Tongue (tissue), 2 donors: ENCODE results near the gene LRIG1. TPM values are rescaled to one million over a fixed set of nuclear protein-coding genes. Genes with fewer than 3 reads are reported as not detected.

Experiments used
- DNase-seq: peaks from one replicate; pipeline ENCODE4 v3.0.0-alpha.2; 2015
- total RNA-seq: library from RNA; depleted of rRNA; stranded (reverse); fragments of >200 nt; gene quantifications from one replicate; pipeline ENCODE4 v1.2.3, GENCODE V29; 2014

The LRIG1 gene
- total RNA-seq, 1 donor from 2014 or later = 195 TPM

GRCh38 chr3:66467996-66468735 lies 32.7 kb downstream of the LRIG1 start:
- no peak for DNase-seq

DNA sequence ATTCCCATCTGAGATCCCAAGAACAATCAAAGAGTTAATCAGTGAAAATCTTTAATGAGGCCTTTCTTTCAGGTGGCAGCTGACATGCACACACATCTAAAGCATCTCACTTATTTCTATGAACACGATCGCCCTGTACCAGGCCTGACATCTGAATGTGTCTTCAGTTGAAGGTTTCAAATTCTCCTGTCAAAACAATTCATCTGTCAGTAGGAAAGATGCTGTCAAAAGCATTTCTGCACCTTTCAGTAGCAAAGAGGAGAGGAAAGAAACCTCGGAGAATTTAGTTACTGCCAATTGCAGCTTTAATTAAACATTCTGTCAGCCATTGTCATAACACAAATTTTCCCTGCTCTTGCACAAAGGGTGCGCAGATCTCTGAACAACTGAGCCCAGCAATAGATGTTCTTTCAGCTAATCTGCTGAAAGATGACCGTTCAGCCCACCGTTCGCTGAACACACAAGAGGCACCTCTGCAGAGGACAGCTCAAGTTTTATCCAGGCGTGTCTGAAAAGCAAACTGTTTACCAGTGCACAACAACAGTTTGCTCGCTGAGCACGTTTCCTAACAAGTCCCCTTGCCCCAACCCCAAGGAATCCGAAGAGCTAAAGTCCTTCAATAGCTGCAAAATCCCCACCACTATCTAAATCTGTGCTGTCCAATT lies 34.1 kb downstream of the LRIG1 start:
- no peak for DNase-seq

DNA sequence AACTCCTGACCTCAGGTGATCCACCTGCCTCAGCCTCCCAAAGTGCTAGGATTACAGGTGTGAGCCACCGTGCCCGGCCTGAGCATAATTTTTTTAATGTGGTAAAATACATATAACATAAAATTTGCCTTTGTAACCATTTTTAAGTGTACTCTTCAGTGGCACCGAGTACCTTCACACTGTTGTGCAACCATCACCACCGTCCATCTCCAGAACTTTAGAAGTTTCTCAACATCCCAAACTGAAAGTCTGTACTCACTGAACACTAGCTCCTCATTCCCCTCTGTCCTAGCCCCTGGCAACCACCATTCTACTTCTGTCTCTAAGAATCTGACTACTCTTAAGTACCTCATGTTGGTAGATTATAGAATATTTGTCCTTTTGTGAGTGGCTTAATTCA lies 35.2 kb downstream of the LRIG1 start:
- DNase-seq = no peak

DNA sequence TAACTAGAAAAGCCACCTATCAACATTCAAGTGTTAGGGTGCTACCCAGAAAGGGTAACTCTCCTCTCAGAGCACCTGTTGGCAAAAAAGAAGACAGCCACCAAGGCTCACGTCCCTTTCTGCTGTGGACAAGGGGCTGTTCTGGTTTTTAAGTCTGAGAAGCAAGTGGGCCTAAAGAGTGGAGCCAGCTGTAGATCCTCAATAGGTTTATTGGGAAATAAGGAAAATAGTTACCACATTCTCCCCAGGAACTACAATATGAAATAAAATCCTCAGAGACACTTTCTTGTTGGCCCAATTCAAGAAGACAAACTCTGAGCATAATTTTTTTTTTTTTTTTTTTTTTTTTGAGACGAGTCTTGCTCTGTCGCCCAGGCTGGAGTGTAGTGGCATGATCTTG lies 35.8 kb downstream of the LRIG1 start:
- DNase-seq = no peak

GRCh38 chr3:66464512-66464894 lies 36.3 kb downstream of the LRIG1 start:
- DNase-seq = no peak

- no peak for DNase-seq
These were observed 36.9 kb downstream of the LRIG1 start for GRCh38 chr3:66463730-66464511.

- no peak for DNase-seq
These were observed 37.7 kb downstream of the LRIG1 start for GRCh38 chr3:66463054-66463631.

DNA sequence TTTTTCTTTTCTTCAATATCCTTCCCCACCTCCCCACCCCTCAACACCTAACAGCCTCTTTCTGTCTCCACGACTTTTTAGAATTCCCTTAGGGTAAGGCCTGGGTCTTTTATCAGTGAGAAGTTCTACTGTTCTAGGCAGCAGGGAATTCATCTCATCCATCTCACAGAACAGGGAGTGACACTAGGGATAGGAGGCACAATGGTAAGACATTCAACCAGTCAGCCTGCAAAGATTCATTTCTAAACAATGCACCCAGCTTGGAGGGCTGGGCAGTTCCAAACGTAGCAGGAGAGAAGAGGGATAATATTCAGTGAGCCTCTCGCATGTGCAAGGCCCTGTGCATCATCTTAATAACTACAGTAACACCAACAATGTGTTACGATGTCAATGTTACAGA lies 43.6 kb downstream of the LRIG1 start:
- DNase-seq = no peak

DNA sequence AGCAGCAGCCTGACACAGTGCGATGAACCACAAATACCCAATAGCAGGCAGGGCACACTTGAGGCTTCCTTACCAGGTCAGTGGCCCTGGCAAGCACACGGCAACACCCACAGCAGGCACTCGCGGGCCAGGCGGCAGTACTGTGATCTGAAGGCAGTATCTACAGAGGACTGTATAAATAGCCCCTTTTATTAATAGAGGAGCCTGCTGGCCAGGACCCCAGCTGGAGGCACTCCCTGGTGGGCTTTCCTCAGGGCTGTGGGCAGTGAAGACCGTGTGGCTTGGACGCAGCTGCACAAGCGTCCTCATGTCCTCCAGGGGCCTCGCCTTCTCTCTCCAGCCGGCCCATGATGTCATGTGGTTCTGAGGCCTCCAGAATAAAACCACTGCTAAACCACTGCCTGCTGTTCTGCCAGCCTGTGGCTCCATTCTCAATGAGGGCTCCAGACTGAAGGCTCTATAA lies 44.1 kb downstream of the LRIG1 start:
- DNase-seq = peak; percentile 83

GRCh38 chr3:66454464-66454859 lies 46.4 kb downstream of the LRIG1 start:
- DNase-seq = no peak

DNA sequence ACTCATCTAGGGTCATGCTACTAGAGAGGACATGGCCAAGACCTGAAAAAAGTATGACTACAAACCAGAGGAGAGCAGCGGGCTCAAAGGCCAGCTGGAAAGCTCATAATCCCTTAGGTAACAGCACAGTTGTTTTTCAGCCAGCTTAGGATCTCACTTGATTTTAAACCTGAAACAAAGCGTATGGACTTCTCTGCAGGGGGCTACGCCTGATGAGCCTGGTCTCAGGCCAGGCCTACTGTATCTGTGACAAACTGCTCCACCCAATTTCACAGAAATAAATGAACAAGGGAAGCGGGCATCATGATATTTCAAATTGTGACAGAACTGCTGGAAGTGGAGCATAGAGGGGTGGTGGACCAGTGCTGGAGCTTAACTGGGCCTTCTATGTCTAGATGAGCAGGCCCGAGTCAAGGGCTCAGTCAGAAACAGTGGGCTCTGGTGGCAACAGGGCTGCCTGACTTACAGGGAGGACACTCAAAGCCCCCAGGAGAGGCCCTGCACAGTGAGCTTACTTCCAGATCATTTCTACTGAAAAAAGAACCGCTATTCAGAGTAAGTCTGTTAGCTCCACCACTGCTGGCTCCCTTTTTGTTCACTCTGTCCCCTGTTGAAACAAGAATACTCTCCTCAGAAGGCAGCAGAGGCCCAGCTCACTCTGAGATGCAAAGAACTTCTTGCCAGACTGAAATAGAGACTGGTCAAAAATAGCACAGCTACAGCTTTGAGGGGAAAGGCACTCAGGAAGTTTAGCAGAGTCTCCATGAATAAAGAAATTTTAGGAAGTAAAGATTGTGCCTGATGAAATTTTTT lies 47.0 kb downstream of the LRIG1 start:
- peak; percentile 66 for DNase-seq

GRCh38 chr3:66452303-66453011 lies 48.4 kb downstream of the LRIG1 start:
- DNase-seq = peak; percentile 93

GRCh38 chr3:66451766-66452165 lies 49.1 kb downstream of the LRIG1 start:
- DNase-seq = no peak

- DNase-seq = peak; percentile 93
These were observed 50.3 kb downstream of the LRIG1 start for GRCh38 chr3:66450390-66451022.

GRCh38 chr3:66449411-66449974 lies 51.3 kb downstream of the LRIG1 start:
- no peak for DNase-seq

GRCh38 chr3:66444146-66444644 lies 56.6 kb downstream of the LRIG1 start:
- DNase-seq = no peak

GRCh38 chr3:66443118-66443803 lies 57.6 kb downstream of the LRIG1 start:
- no peak for DNase-seq

- DNase-seq = peak; percentile 87
These were observed 58.3 kb downstream of the LRIG1 start for GRCh38 chr3:66442254-66443117.
